ENCODE measurements around the gene FUCA1.
"Not testable (repeated sequence)": the region's sequence is repeated elsewhere in the genome, so short reads cannot be mapped to it uniquely, and the experiment has no call there.

Gene FUCA1

GRCh38 chr1:23895082-23895481 is 27.0 kb upstream of the FUCA1 start:
- DNase-seq: no peak

DNA sequence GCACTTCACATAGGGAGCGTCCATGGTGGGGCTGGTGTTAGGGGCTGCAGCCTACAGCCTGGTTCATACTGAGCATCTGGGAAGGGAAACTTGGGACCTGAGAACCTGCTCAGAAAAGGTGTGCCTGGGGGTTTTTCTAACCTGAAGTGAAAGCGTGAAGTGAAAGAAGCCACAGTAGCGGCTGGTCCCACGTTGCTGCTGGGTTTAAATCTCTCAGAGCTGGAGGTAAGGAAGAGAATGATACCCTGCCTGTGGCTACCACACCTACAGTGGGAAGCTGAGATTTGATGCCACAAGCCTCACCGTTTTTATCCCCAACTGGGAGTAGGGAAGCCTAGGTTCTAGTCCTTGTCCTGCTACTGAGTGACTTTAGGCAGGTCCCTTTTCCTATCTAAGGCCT is 21.0 kb upstream of the FUCA1 start:
- no peak for DNase-seq

DNA sequence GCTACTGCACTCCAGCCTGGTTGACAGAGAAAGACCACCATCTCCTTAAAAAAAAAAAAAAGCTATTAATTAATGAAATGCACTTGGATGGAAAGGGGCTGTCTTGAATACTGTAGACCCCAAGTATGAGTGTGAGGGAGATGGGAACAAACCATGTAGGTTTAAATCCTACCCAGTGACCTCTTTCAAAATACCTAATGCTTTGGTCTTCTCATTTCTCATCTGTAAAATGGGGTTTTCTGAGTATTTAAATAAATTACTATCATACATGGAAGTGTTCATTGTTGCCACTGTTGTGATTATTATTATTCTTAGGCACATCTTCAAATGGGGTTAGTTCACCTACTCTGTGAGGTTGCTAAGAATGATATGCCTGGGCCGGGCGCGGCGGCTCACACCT is 17.1 kb upstream of the FUCA1 start:
- no peak for DNase-seq

GRCh38 chr1:23882746-23883145 is 14.7 kb upstream of the FUCA1 start:
- no peak for DNase-seq

- DNase-seq: no peak
Measured at GRCh38 chr1:23879809-23880208, 11.7 kb upstream of the FUCA1 start.

GRCh38 chr1:23878668-23879067 is 10.6 kb upstream of the FUCA1 start:
- DNase-seq: no peak

DNA sequence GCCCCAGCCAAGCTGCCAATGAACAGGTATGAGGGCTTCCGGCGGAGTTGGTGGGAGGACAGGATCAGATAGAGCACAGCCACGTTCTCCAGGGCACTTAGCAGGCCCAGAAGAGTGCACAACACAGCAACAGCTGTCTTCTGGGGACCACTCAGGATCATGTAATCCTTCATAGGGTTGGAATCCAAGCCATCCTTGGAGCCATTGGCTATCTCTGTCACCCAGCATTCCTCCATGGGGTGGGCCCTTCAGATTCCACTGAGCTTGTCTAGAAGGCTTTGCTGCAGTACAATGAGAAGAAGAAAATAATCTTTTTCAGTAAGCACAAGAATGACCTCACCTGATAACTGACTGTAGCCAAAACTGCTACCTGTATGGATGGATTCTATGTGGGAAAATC is 7.3 kb upstream of the FUCA1 start:
- no peak for DNase-seq

GRCh38 chr1:23872421-23872820 is 4.3 kb upstream of the FUCA1 start:
- no peak for DNase-seq

DNA sequence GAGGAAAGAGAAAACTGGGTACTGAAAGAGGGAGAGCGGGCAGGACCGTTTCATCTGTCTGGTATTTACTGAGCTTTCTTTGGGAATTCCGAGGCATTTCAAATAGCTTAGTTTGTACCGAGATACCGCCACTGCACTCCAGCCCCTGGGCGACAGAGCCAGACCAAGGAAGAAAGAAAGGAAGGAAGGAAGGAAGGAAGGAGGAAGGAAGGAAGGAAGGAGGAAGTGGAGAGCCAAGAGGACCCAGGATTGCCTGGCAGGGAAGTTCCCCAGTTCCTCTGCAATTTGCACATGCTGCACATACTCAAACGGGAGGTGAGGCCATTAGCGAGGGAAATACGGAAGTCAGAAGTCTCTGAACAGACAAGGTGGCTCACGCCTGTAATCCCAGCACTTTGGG is 961 bp upstream of the FUCA1 start:
- no peak for DNase-seq

- no peak for DNase-seq
Measured at GRCh38 chr1:23868557-23869016, 497 bp upstream of the FUCA1 start.

GRCh38 chr1:23867542-23867894 is 572 bp downstream of the FUCA1 start:
- DNase-seq: peak; percentile 8

GRCh38 chr1:23865543-23865930 is 2.6 kb downstream of the FUCA1 start:
- no peak for DNase-seq

DNA sequence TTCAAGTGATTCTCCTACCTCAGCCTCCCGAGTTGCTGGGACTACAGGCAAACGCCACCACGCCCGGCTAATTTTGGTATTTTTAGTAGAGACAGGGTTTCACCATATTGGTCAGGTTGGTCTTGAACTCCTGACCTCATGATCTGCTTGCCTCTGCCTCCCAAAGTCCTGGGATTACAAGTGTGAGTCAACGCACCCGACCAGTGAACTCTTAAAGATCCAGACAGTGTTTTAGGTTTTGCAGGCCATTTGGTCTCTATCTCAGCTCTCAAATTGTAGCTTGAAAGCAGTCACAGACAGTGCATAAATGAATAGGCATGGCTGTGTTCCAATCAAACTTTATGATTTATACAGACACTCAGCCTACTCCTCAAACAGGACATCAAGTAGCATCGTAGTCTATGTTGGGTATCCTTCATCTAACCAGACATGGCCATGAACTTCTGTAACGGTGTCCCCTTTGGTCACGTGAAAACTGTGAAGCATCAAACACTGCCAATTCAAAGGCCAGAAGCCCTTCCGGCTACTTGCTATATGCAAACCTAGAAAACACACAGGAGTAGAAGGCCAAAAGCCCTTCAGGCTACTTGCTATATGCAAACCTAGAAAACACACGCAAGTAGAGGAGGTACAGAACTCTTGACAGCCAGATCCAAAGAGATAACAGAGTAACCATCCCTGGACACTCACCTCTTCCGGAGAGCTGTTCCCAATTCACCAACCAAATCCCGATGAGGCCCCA is 3.1 kb downstream of the FUCA1 start:
- DNase-seq: no peak

GRCh38 chr1:23862640-23863039 is 5.5 kb downstream of the FUCA1 start:
- DNase-seq: no peak

- no peak for DNase-seq
Measured at GRCh38 chr1:23854568-23854967, 13.5 kb downstream of the FUCA1 start.

- not testable (repeated sequence) for DNase-seq
Measured at GRCh38 chr1:23853124-23853523, 15.0 kb downstream of the FUCA1 start.

- not testable (repeated sequence) for DNase-seq
Measured at GRCh38 chr1:23851406-23851805, 16.7 kb downstream of the FUCA1 start.

- DNase-seq: no peak
Measured at GRCh38 chr1:23848673-23849616, 19.1 kb downstream of the FUCA1 start.

DNA sequence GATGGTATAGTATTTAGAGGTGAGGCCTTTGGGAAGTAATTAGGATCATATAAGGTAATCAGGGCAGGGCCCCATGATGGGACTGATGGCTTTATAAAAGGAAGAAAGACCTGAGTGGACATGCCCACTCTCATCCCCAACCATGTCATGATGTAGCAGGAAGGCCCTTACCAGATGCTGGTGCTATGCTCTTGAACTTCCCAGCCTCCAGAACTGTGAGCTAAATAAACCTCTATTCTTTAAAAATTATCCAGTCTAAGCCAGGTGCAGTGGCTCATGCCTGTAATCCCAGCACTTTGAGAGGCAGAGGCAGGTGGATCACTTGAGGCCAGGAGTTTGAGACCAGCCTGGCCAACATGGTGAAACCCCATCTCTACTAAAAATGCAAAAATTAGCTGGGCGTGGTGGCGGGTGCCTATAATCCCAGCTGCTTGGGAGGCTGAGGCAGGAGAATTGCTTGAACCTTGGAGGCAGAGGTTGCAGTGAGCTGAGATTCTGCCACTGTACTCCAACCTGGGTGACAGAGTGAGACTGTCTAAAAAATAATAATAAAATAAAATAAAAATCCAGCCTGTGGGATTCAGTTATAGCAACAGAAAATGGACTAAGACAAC is 20.5 kb downstream of the FUCA1 start:
- DNase-seq: not testable (repeated sequence)

- no peak for DNase-seq
Measured at GRCh38 chr1:23845163-23845562, 22.9 kb downstream of the FUCA1 start.

DNA sequence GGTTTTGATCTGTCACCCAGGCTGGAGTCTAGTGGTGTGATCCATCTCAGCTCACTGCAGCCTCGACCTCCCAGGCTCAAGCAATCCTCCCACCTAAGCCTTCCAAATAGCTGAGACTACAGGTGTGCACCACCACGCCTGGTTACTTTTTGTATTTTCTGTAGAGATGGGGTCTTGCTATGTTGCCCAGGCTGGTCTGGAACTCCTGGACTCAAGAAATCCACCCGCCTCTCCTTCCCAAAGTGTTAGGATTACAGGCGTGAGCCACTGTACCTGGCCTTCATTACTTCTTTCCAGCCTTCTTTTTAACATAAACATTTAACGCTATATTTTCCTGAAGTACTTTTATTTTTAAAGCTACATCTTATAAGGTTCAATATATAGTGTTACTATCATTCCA is 24.4 kb downstream of the FUCA1 start:
- DNase-seq: no peak

- DNase-seq: peak; percentile 34
Measured at GRCh38 chr1:23838401-23838866, 29.7 kb downstream of the FUCA1 start.

DNA sequence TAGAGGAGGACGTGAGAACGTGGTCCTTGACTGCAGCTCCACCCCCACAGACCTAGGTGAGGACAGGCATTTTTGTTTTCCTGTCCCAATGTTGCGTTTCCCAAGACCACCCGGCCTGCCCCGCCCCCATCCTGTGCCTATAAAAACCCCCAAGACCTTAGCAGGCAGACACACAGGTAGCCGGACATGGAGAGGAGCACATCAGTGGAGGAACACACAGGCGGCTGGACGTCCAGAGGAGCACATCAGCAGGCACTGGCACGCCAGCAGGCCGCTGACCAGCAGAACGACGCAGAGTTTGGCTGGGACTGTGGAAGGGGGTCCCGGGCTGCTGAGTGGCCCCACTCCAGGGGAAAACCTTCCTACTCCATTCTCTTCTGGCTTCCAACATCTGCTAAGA is 30.2 kb downstream of the FUCA1 start:
- no peak for DNase-seq

DNA sequence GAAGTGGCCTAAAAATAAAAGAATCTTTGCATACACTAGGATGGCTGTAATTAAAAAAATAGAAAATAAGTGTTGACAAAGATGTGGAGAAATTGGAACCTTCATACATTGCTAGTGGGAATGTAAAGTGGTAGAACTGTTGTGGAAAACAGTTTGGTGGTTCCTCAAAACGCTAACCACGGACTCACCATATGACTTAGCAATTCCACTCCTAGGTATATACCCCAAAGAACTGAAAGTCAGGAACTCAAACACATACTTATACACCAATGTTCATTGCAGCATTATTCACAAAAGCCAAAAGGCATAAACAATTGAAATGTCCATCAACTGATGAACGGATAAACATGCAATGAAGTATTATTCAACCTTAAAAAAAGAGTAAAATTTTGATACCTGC is 32.1 kb downstream of the FUCA1 start:
- no peak for DNase-seq

Measured in NCI-H510A (cell line).